ENCODE data around the gene DENND1A.
"Not testable (repeated sequence)": the region's sequence is repeated elsewhere in the genome, so short reads cannot be mapped to it uniquely, and the experiment has no call there.

DENND1A gene

GRCh38 chr9:123757960-123758359, 172.0 kb downstream of the DENND1A start:
- DNase-seq, result no peak

- DNase-seq, result no peak
Observed at GRCh38 chr9:123757547-123757946, 172.4 kb downstream of the DENND1A start.

GRCh38 chr9:123756484-123757106, 173.3 kb downstream of the DENND1A start:
- no peak for DNase-seq

- DNase-seq, result no peak
Observed at GRCh38 chr9:123753669-123754258, 176.2 kb downstream of the DENND1A start.

- no peak for DNase-seq
Observed at GRCh38 chr9:123753016-123753415, 176.9 kb downstream of the DENND1A start.

- DNase-seq, result no peak
Observed at GRCh38 chr9:123749580-123750202, 180.2 kb downstream of the DENND1A start.

- no peak for DNase-seq
Observed at GRCh38 chr9:123746765-123747164, 183.2 kb downstream of the DENND1A start.

- no peak for DNase-seq
Observed at GRCh38 chr9:123745933-123746332, 184.0 kb downstream of the DENND1A start.

- no peak for DNase-seq
Observed at GRCh38 chr9:123745451-123745850, 184.5 kb downstream of the DENND1A start.

- DNase-seq, result no peak
Observed at GRCh38 chr9:123743737-123744136, 186.2 kb downstream of the DENND1A start.

- no peak for DNase-seq
Observed at GRCh38 chr9:123742009-123742767, 187.7 kb downstream of the DENND1A start.

- DNase-seq, result no peak
Observed at GRCh38 chr9:123741214-123741613, 188.7 kb downstream of the DENND1A start.

- no peak for DNase-seq
Observed at GRCh38 chr9:123739902-123740301, 190.0 kb downstream of the DENND1A start.

GRCh38 chr9:123739387-123739786, 190.5 kb downstream of the DENND1A start:
- no peak for DNase-seq

GRCh38 chr9:123738648-123739047, 191.3 kb downstream of the DENND1A start:
- DNase-seq, result no peak

GRCh38 chr9:123735376-123735775, 194.6 kb downstream of the DENND1A start:
- DNase-seq, result no peak

- not testable (repeated sequence) for DNase-seq
Observed at GRCh38 chr9:123728571-123728970, 201.4 kb downstream of the DENND1A start.

- DNase-seq, result no peak
Observed at GRCh38 chr9:123727332-123727731, 202.6 kb downstream of the DENND1A start.

- no peak for DNase-seq
Observed at GRCh38 chr9:123725389-123725788, 204.5 kb downstream of the DENND1A start.

GRCh38 chr9:123724211-123724796, 205.6 kb downstream of the DENND1A start:
- DNase-seq, result no peak

- DNase-seq, result no peak
Observed at GRCh38 chr9:123723135-123723875, 206.6 kb downstream of the DENND1A start.

- no peak for DNase-seq
Observed at GRCh38 chr9:123722378-123722777, 207.5 kb downstream of the DENND1A start.

- DNase-seq, result no peak
Observed at GRCh38 chr9:123718188-123718587, 211.7 kb downstream of the DENND1A start.

Data from NCI-H526 treated with DMSO at 0.1 percent for 48 hours (cell line).